Type B pancreatic cell (in vitro differentiated cells): ENCODE measurements around the gene RGS2. TPM values are rescaled to one million over a fixed set of nuclear protein-coding genes. Genes with fewer than 3 reads are reported as not detected.

Experiments
- DNase-seq: peaks from one replicate; pipeline ENCODE4 v3.0.0; 2021; ENCODE audit warnings: mixed read lengths; ENCODE audit not compliant: unreplicated experiment; ENCODE audit errors: extremely low spot score
- H3K27ac Mint-ChIP-seq: 2 replicates; pipeline ENCODE4 v1.8.0; 2021; ENCODE audit warnings: mild to moderate bottlenecking, mixed read lengths
- H3K27me3 Mint-ChIP-seq: 2 replicates; pipeline ENCODE4 v1.8.0; 2021; ENCODE audit warnings: mixed read lengths
- H3K36me3 Mint-ChIP-seq: 2 replicates; pipeline ENCODE4 v1.8.0; 2021; ENCODE audit warnings: mixed read lengths
- H3K4me1 Mint-ChIP-seq: one replicate; pipeline ENCODE4 v1.8.0; 2021; ENCODE audit warnings: mixed read lengths; ENCODE audit not compliant: unreplicated experiment
- H3K4me3 Mint-ChIP-seq: 2 replicates; pipeline ENCODE4 v1.8.0; 2021; ENCODE audit warnings: mild to moderate bottlenecking, mixed read lengths
- H3K9me3 Mint-ChIP-seq: 2 replicates; pipeline ENCODE4 v1.8.0; 2021; ENCODE audit warnings: mixed read lengths
- CTCF ChIP-seq: fragments of 200-600 bp; sonication (generic); conservative IDR thresholded peaks from 2 replicates; pipeline ENCODE4 v1.5.0; 2021; ENCODE audit warnings: antibody characterized with exemption, mild to moderate bottlenecking
- total RNA-seq: library from RNA; stranded (reverse); gene quantifications from 2 replicates; pipeline ENCODE4 v1.2.1, GENCODE V29; 2021; ENCODE audit warnings: low replicate concordance

The RGS2 gene
- total RNA-seq, 1 donor from 2014 or later: 50.9 TPM

DNA sequence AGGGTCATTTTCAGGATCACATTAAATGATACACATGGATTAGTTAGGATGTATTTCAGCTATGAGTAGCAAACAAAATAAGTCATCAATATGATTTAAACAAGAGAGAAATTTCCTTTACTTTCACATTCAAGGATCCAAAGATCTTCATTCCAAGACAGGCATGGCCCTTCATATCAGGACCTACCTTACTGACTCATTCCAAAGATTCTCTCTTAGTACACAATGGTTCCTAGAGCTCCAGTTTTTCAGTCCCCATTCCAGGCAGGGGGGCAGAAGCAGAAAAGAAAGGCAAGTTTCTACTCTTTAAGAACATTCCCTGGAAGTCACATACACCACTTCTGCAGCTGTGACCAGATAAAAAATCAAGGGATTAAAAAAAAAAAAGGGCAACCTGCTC lies 23.7 kb downstream of the RGS2 start:
- TF ChIP-seq CTCF: no peak

GRCh38 chr1:192835116-192835515 lies 26.3 kb downstream of the RGS2 start:
- H3K9me3 Mint-ChIP-seq: no peaks in the 10 kb centered on the region

More for the DNA sequence above, 23.7 kb downstream of the RGS2 start:
- Mint-ChIP-seq H3K4me1 (peaks cover 16% of the 10 kb centered on the region), H3K9me3 (no peaks in the 10 kb centered on the region), H3K27ac (peak overlapping the region; percentile 63), H3K36me3 (no peaks in the 10 kb centered on the region), H3K4me3 (no peak overlapping the region), H3K27me3 (peaks cover 14% of the 10 kb centered on the region)
- DNase-seq: no peak

DNA sequence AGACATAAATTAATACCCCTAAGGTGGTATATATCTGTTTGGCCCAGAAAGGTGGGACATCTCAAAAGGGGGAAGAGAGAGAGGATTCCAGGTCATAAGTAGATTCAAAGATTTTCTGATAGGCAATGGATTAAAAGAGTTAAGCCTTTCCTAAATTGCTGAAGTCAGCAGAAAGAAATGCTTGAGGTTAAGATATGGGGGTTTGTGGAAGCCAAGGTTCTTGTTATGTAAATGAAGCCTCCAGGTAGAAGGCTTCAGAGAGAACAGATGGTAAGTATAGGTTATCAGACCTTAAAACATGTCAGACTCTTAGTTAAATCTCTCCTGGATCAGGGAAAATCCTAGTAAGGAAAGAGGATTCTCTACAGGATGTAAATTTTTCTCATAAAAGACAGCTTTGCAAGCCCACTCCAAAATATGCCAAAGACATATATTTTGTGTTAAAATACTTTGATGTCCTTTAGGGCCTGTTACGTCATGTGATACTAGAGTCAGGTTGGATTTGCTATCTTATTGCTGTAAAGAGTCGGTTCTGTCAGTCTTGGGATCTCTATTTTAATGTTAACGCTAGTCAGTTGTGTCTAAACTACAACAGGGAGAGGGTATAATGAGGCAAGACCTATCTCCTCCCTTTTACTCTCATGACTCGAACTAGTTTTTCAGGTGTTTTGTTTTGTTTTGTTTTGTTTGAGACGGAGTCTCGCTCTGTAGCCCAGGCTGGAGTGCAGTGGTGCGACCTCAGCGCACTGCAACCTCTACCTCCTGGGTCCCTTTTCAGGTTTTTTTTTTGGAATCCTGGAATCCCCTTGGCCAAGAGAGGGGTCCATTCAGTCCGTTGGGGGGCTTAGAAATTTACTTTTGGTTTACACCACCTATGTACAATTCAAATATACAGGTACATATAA lies 30.6 kb downstream of the RGS2 start:
- DNase-seq: no peak
- no peaks in the 10 kb centered on the region for H3K27me3 Mint-ChIP-seq
- H3K36me3 Mint-ChIP-seq: no peaks in the 10 kb centered on the region
- no peak overlapping the region for H3K4me3 Mint-ChIP-seq
- no peaks in the 10 kb centered on the region for H3K9me3 Mint-ChIP-seq
- H3K4me1 Mint-ChIP-seq: peaks cover 8% of the 10 kb centered on the region
- no peak overlapping the region for H3K27ac Mint-ChIP-seq
- no peak for TF ChIP-seq CTCF

More at GRCh38 chr1:192835116-192835515, 26.3 kb downstream of the RGS2 start:
- no peak for DNase-seq
- no peak for TF ChIP-seq CTCF
- Mint-ChIP-seq H3K27me3 (peaks cover 5% of the 10 kb centered on the region), H3K36me3 (no peaks in the 10 kb centered on the region), H3K27ac (no peak overlapping the region), H3K4me3 (no peak overlapping the region), H3K4me1 (peaks cover 16% of the 10 kb centered on the region)

GRCh38 chr1:192844360-192844759 lies 35.5 kb downstream of the RGS2 start:
- Mint-ChIP-seq H3K27me3 (no peaks in the 10 kb centered on the region), H3K4me3 (no peak overlapping the region), H3K4me1 (peaks cover 9% of the 10 kb centered on the region), H3K9me3 (peaks cover 9% of the 10 kb centered on the region), H3K36me3 (no peaks in the 10 kb centered on the region), H3K27ac (no peak overlapping the region)
- no peak for TF ChIP-seq CTCF
- no peak for DNase-seq

DNA sequence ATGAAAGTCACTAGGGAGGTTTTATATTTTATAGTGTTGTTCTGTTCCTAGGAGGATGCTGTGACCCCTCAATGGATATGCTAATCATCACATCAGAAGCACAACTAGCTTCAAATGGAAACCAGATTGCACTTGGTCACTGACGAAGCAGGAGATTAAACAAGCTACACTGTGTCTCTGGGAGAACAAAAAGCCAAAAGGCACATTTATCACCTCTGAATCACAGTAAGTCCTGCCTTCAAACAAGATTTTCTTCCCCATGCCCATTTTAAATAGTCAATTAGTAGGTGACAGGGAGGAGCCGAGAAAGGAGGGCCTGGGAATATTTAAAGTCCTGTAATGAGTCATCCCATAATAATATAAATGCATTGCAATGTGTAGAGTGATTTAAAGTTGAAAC lies 38.1 kb downstream of the RGS2 start:
- Mint-ChIP-seq H3K27me3 (no peaks in the 10 kb centered on the region), H3K9me3 (peaks cover 9% of the 10 kb centered on the region), H3K27ac (no peak overlapping the region), H3K36me3 (no peaks in the 10 kb centered on the region), H3K4me3 (no peak overlapping the region), H3K4me1 (peaks cover 21% of the 10 kb centered on the region)
- no peak for TF ChIP-seq CTCF
- no peak for DNase-seq
